PC-3 (cell line): ENCODE results near the gene TBC1D16. TPM values are rescaled to one million over a fixed set of nuclear protein-coding genes. Genes with fewer than 3 reads are reported as not detected.
"Not testable (repeated sequence)": the region's sequence is repeated elsewhere in the genome, so short reads cannot be mapped to it uniquely, and the experiment has no call there.

ENCODE experiments used
- ATAC-seq: fragments of 200-7000 bp; cut with Tn5 transposase; 2 replicates; pipeline ENCODE4 v1.9.1; 2020; ENCODE audit warnings: mild to moderate bottlenecking, moderate library complexity
- BruUV-seq: library from RNA; stranded (reverse); fragments of 400-500 nt; replicated peaks from 2 replicates; lab custom pipeline; 2021; lab: Mats Ljungman, UMichigan
- CTCF ChIA-PET: fragments of 300-600 bp; sonication (Branson Sonifier 250); formaldehyde crosslinking; loops from one replicate; lab custom pipeline; 2022; ENCODE audit warnings: antibody characterized with exemption; lab: Charles Lee
- POLR2A ChIA-PET: fragments of 300-600 bp; sonication (Branson Sonifier 250); formaldehyde crosslinking; loops from one replicate; lab custom pipeline; 2022; ENCODE audit warnings: antibody characterized with exemption; ENCODE audit not compliant: unreplicated experiment; lab: Charles Lee
- DNase-seq: peaks from one replicate; pipeline ENCODE4 v3.0.0-alpha.2; 2015
- H2AFZ ChIP-seq: fragments of 300-600 bp; sonication (generic); 2 replicates; pipeline ENCODE4 v1.6.0; 2016; ENCODE audit warnings: antibody characterized with exemption, low read length
- H3F3A ChIP-seq: fragments of 300-600 bp; sonication (generic); one replicate; pipeline ENCODE4 v1.6.0; 2017; ENCODE audit warnings: antibody characterized with exemption, low read length, control low read depth, mild to moderate bottlenecking; ENCODE audit not compliant: unreplicated experiment
- H3K27ac ChIP-seq: fragments of 300-600 bp; sonication (generic); 2 replicates; pipeline ENCODE4 v1.5.1; 2016; ENCODE audit warnings: mild to moderate bottlenecking, low read length
- H3K27me3 ChIP-seq: fragments of 300-600 bp; sonication (generic); 2 replicates; pipeline ENCODE4 v1.6.1; 2016; ENCODE audit warnings: low read length, mixed read lengths
- H3K36me3 ChIP-seq: fragments of 300-600 bp; sonication (generic); 2 replicates; pipeline ENCODE4 v1.6.1; 2016; ENCODE audit warnings: low read depth, mixed run types, low read length, mixed read lengths
- H3K4me1 ChIP-seq: fragments of 300-600 bp; sonication (generic); 2 replicates; pipeline ENCODE4 v1.5.1; 2016; ENCODE audit warnings: low read length; ENCODE audit not compliant: insufficient read depth
- H3K4me2 ChIP-seq: fragments of 300-600 bp; sonication (generic); 2 replicates; pipeline ENCODE4 v1.6.0; 2016; ENCODE audit warnings: low read length
- H3K4me3 ChIP-seq: fragments of 300-600 bp; sonication (generic); 2 replicates; pipeline ENCODE4 v1.5.1; 2016; ENCODE audit warnings: mild to moderate bottlenecking, low read length, mixed read lengths
- H3K79me2 ChIP-seq: fragments of 300-600 bp; sonication (generic); 2 replicates; pipeline ENCODE4 v1.6.1; 2017; ENCODE audit warnings: low read length, mixed read lengths
- H3K9ac ChIP-seq: fragments of 300-600 bp; sonication (generic); 2 replicates; pipeline ENCODE4 v1.6.0; 2016; ENCODE audit warnings: mild to moderate bottlenecking, low read length
- H3K9me2 ChIP-seq: fragments of 300-600 bp; sonication (generic); replicated peaks from 2 replicates; pipeline ENCODE4 v1.6.1; 2016; ENCODE audit warnings: mixed run types, low read length, mixed read lengths
- H3K9me3 ChIP-seq: fragments of 300-600 bp; sonication (generic); 2 replicates; pipeline ENCODE4 v1.6.1; 2016; ENCODE audit warnings: low read length, mixed read lengths
- H4K20me1 ChIP-seq: fragments of 300-600 bp; sonication (generic); 2 replicates; pipeline ENCODE4 v1.6.1; 2016; ENCODE audit warnings: low read length, mixed read lengths
- CTCF ChIP-seq: fragments of 300-600 bp; sonication (generic); conservative IDR thresholded peaks from 2 replicates; pipeline ENCODE4 v1.5.1; 2017; ENCODE audit warnings: antibody characterized with exemption, low read depth, mild to moderate bottlenecking, low read length
- EZH2 ChIP-seq: fragments of 300-600 bp; sonication (generic); IDR thresholded peaks from one replicate; pipeline ENCODE4 v1.6.1; 2017; ENCODE audit warnings: antibody characterized with exemption, mild to moderate bottlenecking, low read length; ENCODE audit not compliant: unreplicated experiment
- EZH2phosphoT487 ChIP-seq: fragments of 300-600 bp; sonication (generic); IDR thresholded peaks from 2 replicates; pipeline ENCODE4 v1.6.1; 2018; ENCODE audit warnings: mild to moderate bottlenecking, antibody characterized with exemption, low read length, borderline replicate concordance
- intact Hi-C: fragments of 100-400 bp; cut with micrococcal nuclease; formaldehyde crosslinking; loops from 2 replicates; pipeline ENCODE4 v1.9.0; 2023
- total RNA-seq: library from RNA; depleted of rRNA; stranded (reverse); fragments of >200 nt; gene quantifications from 2 replicates; pipeline ENCODE4 v1.2.3, GENCODE V29; 2014

Gene TBC1D16
- total RNA-seq, 1 experiment from 2014 or later: 23.7 TPM

- no peak overlapping the region for H3K9ac ChIP-seq
- no peaks in the 10 kb centered on the region for H3K27me3 ChIP-seq
- ChIA-PET POLR2A (no interaction called here), CTCF (no interaction called here)
- 0 out of 2 replicates have a peak, but pooled peaks cover 4% of the 10 kb centered on the region for H3K36me3 ChIP-seq
- no peaks in the 10 kb centered on the region for H4K20me1 ChIP-seq
- no peak overlapping the region for H3K27ac ChIP-seq
- intact Hi-C loops: no loop called here
- no peak for DNase-seq
- no peaks in the 10 kb centered on the region for H3K79me2 ChIP-seq
- TF ChIP-seq EZH2phosphoT487 (no peak), CTCF (no peak), EZH2 (no peak)
- H3K9me2 ChIP-seq: no peaks in the 10 kb centered on the region
- no TSS peak for BruUV-seq
- ATAC-seq: no peak
- no peak overlapping the region for H3K4me3 ChIP-seq
- no peaks in the 10 kb centered on the region for H3K4me1 ChIP-seq
- no peaks in the 10 kb centered on the region for H3F3A ChIP-seq
- no peak overlapping the region for H2AFZ ChIP-seq
- no peak overlapping the region for H3K4me2 ChIP-seq
- no peaks in the 10 kb centered on the region for H3K9me3 ChIP-seq
Measured at GRCh38 chr17:79968116-79968515, 67.6 kb downstream of the TBC1D16 start.

- no peaks in the 10 kb centered on the region for H3F3A ChIP-seq
- no peak overlapping the region for H2AFZ ChIP-seq
- TF ChIP-seq EZH2: no peak
- TF ChIP-seq CTCF: no peak
- TF ChIP-seq EZH2phosphoT487: no peak
- ATAC-seq: no peak
- CTCF ChIA-PET: no interaction called here
- H3K9me3 ChIP-seq: no peaks in the 10 kb centered on the region
- H3K4me3 ChIP-seq: no peak overlapping the region
- intact Hi-C loops: no loop called here
- H4K20me1 ChIP-seq: no peaks in the 10 kb centered on the region
- H3K4me1 ChIP-seq: no peaks in the 10 kb centered on the region
- H3K9ac ChIP-seq: no peak overlapping the region
- H3K79me2 ChIP-seq: no peaks in the 10 kb centered on the region
- no TSS peak for BruUV-seq
- H3K4me2 ChIP-seq: no peak overlapping the region
- H3K36me3 ChIP-seq: 0 out of 2 replicates have a peak, but pooled peaks cover 4% of the 10 kb centered on the region
- no peak for DNase-seq
- H3K9me2 ChIP-seq: no peaks in the 10 kb centered on the region
- POLR2A ChIA-PET: no interaction called here
- no peaks in the 10 kb centered on the region for H3K27me3 ChIP-seq
- H3K27ac ChIP-seq: no peak overlapping the region
Measured at GRCh38 chr17:79966681-79967080, 69.0 kb downstream of the TBC1D16 start.

GRCh38 chr17:79965806-79966205 is 69.9 kb downstream of the TBC1D16 start:
- ATAC-seq (no peak), DNase-seq (no peak)
- H3F3A ChIP-seq: no peaks in the 10 kb centered on the region
- CTCF ChIA-PET: no interaction called here
- peaks cover 7% of the 10 kb centered on the region for H3K4me1 ChIP-seq
- TF ChIP-seq EZH2phosphoT487: no peak
- intact Hi-C loops: no loop called here
- no peaks in the 10 kb centered on the region for H4K20me1 ChIP-seq
- no TSS peak for BruUV-seq
- H3K4me2 ChIP-seq: no peak overlapping the region
- 0 out of 2 replicates have a peak, but pooled peaks cover 4% of the 10 kb centered on the region for H3K36me3 ChIP-seq
- H3K9me3 ChIP-seq: no peaks in the 10 kb centered on the region
- no peaks in the 10 kb centered on the region for H3K79me2 ChIP-seq
- no peak overlapping the region for H3K9ac ChIP-seq
- H3K27me3 ChIP-seq: no peaks in the 10 kb centered on the region
- no peak overlapping the region for H3K4me3 ChIP-seq
- H3K27ac ChIP-seq: no peak overlapping the region
- H2AFZ ChIP-seq: no peak overlapping the region
- POLR2A ChIA-PET: no interaction called here
- no peaks in the 10 kb centered on the region for H3K9me2 ChIP-seq

DNA sequence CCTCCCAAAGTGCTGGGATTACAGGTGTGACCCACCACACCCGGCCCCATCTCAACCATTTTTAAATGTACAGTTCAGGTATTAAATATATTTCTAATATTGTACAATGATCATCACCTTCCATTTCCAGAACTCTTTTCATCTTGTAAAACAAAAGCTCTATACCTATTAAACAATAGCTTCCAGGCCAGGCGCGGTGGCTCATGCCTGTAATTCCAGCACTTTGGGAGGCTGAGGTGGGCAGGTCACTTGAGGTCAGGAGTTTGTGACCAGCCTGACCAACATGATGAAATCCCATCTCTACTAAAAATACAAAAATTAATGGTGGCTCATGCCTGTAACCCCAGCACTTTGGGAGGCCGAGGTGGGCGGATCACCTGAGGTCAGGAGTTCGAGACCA is 73.2 kb downstream of the TBC1D16 start:
- H3K9me2 ChIP-seq, H3K9ac ChIP-seq, H4K20me1 ChIP-seq, H3F3A ChIP-seq, H3K27ac ChIP-seq, ATAC-seq, CTCF ChIA-PET, POLR2A ChIA-PET, intact Hi-C loops, H3K4me3 ChIP-seq, BruUV-seq, DNase-seq, H3K36me3 ChIP-seq, H3K9me3 ChIP-seq, H3K79me2 ChIP-seq, H3K27me3 ChIP-seq, H2AFZ ChIP-seq, H3K4me2 ChIP-seq: not testable (repeated sequence)
- H3K4me1 ChIP-seq: peaks cover 13% of the 10 kb centered on the region

- DNase-seq, H3F3A ChIP-seq, H4K20me1 ChIP-seq, H3K79me2 ChIP-seq, ATAC-seq, H3K9me3 ChIP-seq, CTCF ChIA-PET, H2AFZ ChIP-seq, H3K36me3 ChIP-seq, H3K9me2 ChIP-seq, BruUV-seq, H3K27me3 ChIP-seq, POLR2A ChIA-PET: not testable (repeated sequence)
- Histone ChIP-seq H3K9ac (peak overlapping the region; percentile 12; the same call in 1 of the 2 replicates), H3K4me1 (peaks cover 13% of the 10 kb centered on the region), H3K4me3 (peak overlapping the region; percentile 13; the same call in 1 of the 2 replicates), H3K27ac (peak overlapping the region; percentile 74), H3K4me2 (peak overlapping the region; percentile 37)
- intact Hi-C loops: loop anchor here (1.0 to 2.0 kb wide), 2 partner anchors 27 to 43 kb away; no protein-coding TSS in a partner anchor
Measured at GRCh38 chr17:79961567-79961966, 74.1 kb downstream of the TBC1D16 start.
